Measurements from ENCODE around the gene MMP23B.

Gene MMP23B

DNA sequence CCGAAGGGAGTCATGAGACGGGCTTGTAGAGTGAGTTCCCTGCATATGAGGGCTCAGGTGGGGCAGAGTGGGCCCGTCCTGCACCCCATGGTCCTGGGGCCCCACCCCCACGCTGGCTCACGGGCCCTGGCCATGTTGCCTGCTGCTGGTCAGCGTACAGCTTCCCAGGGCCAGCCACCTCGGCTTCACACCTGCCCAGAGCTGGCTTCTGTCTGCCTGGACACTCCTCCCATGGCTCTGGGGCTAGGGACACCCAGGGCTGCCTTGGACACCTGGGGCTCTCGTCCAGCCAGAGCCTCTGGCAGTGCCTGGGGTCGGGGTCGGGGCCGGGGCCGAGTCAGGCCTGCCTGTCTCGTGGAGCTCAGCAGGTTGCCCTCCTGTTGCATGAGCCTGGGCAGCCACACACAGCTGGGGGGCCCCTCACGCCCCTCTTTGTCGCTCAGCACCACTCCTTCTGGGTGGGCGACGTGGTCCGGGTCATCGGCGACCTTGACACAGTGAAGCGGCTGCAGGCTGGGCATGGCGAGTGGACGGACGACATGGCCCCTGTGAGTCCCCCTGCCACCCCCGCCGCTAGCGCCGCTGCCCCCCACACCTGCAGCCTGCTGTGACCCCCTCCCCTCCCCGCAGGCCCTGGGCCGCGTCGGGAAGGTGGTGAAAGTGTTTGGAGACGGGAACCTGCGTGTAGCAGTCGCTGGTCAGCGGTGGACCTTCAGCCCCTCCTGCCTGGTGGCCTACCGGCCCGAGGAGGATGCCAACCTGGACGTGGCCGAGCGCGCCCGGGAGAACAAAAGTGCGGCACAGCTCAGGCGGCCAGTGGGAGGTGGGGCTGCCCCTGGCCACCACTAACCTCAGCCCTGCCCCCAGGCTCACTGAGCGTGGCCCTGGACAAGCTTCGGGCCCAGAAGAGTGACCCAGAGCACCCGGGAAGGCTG lies 5.5 kb upstream of the MMP23B start:
- TF ChIP-seq ZFX (IDR thresholded peaks at IDR 0.05) (no peak), CTCF (conservative IDR thresholded peaks at IDR 0.05) (no peak)
- no peak overlapping the region for H3K27ac ChIP-seq

GRCh38 chr1:1627261-1627828 lies 4.6 kb upstream of the MMP23B start:
- no peak for TF ChIP-seq ZFX (IDR thresholded peaks at IDR 0.05)
- no peak for TF ChIP-seq CTCF (conservative IDR thresholded peaks at IDR 0.05)
- no peak overlapping the region for H3K27ac ChIP-seq

DNA sequence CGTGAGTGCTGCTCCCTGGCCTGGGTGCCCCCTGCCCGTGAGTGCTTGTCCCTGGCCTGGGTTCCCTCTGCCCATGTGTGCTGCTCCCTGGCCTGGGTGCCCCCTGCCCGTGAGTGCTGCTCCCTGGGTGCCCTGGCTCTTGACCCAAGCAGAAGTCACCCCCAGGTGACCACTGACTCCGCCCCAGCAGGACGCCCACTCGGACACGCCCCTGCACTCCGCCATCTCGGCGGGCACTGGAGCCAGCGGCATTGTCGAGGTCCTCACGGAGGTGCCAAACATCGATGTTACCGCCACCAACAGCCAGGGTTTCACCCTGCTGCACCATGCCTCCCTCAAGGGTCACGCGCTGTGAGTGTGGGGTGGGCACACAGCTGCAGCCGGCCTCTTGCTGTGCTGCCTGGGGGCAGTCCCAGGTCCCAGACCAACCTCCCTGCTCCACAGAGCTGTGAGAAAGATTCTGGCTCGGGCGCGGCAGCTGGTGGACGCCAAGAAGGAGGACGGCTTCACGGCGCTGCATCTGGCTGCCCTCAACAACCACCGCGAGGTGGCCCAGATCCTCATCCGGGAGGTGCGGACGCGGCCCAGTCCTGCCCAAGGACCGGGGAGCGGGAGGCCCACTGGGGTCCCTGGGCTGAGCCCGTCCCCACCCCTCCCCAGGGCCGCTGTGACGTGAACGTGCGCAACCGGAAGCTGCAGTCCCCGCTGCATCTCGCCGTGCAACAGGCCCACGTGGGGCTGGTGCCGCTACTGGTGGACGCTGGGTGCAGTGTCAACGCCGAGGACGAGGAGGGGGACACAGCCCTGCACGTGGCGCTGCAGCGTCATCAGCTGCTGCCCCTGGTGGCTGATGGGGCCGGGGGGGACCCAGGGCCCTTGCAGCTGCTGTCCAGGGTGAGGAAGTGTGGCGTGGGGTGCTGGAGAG lies 3.9 kb upstream of the MMP23B start:
- H3K27ac ChIP-seq: no peak overlapping the region

DNA sequence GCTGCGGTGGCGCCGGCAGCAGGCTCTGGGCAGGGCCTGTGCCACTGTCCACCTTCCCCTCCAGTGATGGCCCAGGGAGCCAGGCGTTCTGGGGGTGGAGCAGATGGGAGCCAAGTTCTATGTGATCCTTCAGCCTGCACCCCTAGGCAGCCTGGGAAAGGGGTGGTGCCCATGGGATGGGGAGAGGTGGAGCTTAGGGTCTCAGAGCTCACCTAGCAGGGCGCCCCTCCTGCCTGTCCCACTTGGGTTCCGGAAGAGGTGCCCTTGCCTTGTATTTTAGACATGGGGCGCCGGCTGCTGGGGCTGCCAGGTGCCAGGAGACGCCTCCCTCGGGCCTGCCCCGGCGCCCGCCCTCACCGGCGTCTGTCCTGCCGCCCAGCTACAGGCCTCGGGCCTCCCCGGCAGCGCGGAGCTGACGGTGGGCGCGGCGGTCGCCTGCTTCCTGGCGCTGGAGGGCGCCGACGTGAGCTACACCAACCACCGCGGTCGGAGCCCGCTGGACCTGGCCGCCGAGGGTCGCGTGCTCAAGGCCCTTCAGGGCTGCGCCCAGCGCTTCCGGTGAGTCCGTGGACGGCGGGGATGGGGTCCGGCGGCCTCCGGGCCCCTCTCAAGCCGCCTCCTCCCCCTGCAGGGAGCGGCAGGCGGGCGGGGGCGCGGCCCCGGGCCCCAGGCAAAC lies 3.1 kb upstream of the MMP23B start:
- TF ChIP-seq CTCF (conservative IDR thresholded peaks at IDR 0.05) (no peak), ZFX (IDR thresholded peaks at IDR 0.05) (no peak)
- H3K27ac ChIP-seq: no peak overlapping the region

More for the DNA sequence above, 3.9 kb upstream of the MMP23B start:
- TF ChIP-seq ZFX (IDR thresholded peaks at IDR 0.05) (no peak), CTCF (conservative IDR thresholded peaks at IDR 0.05) (no peak)

- no peak for TF ChIP-seq ZFX (IDR thresholded peaks at IDR 0.05)
- no peak for TF ChIP-seq CTCF (conservative IDR thresholded peaks at IDR 0.05)
- no peak overlapping the region for H3K27ac ChIP-seq
These were observed 2.4 kb upstream of the MMP23B start for GRCh38 chr1:1629430-1630190.

DNA sequence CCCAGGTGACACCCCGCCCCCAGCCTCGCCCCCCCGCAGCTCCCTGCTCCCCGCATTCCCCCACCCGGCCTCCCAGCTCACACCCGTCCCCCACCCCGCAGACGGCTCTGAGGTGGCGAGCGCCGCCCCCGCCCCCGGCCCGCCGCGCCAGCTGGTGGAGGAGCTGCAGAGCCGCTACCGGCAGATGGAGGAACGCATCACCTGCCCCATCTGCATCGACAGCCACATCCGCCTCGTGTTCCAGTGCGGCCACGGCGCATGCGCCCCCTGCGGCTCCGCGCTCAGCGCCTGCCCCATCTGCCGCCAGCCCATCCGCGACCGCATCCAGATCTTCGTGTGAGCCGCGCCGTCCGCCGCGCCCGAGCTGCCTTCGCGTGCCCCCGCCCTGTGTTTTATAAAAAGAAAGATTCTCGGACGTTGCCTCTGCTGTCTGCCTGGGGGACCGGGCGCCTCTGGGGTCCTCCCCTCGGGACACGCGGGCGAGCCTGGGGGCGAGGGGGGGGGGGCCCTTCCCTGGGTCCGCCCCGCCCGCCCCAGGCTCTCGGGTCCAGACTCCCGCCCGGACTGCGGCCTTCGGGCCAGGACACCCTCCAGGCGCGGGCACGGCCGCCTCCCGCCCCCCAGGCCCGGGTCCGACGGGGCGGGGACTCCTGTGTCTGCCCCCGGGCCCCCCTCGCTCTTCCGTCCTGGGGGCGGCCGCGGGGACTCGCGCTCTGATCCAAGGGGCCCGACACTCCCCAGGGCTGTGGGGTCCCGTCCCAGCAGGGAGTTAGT lies 1.6 kb upstream of the MMP23B start:
- no peak overlapping the region for H3K27ac ChIP-seq
- TF ChIP-seq ZFX (IDR thresholded peaks at IDR 0.05) (no peak), CTCF (conservative IDR thresholded peaks at IDR 0.05) (no peak)

All from C4-2B (cell line).